ENCODE measurements around the gene EPO. TPM values are rescaled to one million over a fixed set of nuclear protein-coding genes. Genes with fewer than 3 reads are reported as not detected.
"Not testable (repeated sequence)": the region's sequence is repeated elsewhere in the genome, so short reads cannot be mapped to it uniquely, and the experiment has no call there.

The EPO gene
- total RNA-seq, 1 experiment from 2014 or later: not detected

DNA sequence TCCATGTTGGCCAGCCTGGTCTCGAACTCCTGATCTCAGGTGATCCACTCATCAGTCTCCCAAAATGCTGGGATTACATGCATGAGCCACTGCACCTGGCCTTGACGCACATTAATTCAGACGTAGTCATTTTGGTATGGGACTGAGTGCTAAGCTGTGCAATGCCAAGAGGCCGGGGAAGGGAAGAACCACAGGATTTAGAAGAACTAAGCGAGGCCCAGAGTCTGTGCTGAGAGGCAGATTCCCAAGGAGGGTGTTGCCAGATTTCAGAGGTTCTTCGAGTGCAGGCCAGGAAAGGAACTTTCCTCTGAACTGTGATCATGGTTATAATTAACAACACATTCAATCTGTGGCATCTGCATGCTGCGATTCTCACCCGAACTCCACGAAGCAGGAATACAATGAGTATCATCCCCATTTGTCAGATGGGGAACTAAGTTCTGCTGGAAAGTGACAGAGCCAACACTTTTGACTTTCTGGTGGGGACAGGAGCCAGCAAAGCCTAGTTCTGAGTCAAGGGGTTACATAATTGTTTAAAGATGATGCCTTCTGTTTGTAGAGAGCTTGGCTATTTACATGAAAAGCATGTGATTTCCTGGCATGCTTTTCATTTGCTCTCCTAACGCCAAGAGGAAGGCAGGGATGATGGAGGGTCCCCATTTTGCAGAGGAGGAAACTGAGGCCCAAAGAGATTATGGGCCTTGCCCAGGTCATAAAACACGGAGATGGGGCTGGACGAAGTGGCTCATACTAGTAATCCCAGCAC is 6.9 kb downstream of the EPO start:
- DNase-seq (ENCODE audit: low spot score): no peak
- in situ Hi-C loops (cut with HindIII; ENCODE audit: low sequenced_read_pairs): no loop called here

DNA sequence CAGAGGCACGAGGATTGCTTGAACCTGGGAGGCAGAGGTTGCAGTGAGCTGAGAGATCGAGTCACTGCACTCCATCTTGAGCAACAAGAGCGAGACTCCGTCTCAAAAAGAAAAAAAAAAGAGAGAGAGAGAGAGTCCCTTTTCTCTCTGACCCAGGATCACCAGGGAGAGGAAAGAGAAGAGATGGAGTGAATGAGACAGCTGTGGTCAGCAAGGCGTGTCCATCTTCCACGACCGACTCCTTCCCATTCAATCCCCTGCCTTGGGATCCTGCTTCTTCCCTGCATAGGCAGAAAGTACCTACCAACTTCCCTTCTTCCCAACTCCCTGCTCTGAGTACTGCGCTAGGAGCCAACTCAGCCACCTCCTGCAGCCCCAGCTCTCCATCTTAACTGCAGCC is 7.9 kb downstream of the EPO start:
- DNase-seq (ENCODE audit: low spot score): no peak
- in situ Hi-C loops (cut with HindIII; ENCODE audit: low sequenced_read_pairs): no loop called here

DNA sequence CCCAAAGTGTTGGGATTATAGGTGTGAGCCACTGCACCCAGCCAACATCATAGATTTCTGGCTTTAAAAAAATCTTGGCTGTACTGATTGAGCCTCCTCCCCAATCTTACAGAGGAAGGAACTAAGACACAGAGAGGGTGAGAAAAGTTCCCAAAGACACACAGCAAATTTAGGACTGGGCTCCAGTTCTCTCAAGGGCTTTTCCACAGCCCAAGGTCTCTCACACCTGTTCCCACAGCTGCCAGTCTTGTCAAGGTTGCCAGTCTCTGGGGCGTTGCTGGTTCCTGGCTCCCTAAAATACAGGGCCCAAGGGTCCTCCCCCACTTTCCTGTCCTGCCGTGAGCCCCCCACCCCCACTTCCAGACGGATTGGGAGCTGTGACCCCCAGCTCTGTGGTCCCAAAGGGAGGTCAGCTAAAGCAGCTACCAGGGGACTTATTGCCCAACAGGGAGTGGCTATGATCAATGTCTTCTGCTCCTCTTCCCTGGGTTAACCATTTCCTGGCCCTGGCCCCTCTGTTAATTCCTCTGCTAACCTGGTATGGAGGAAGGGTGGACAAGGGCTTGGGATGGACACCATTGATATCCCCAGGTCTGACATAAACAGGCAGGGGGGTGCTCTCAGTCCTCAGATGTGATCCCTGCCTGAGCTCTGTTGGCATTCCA is 10.0 kb downstream of the EPO start:
- in situ Hi-C loops (cut with HindIII; ENCODE audit: low sequenced_read_pairs): no loop called here
- DNase-seq (ENCODE audit: low spot score): no peak

DNA sequence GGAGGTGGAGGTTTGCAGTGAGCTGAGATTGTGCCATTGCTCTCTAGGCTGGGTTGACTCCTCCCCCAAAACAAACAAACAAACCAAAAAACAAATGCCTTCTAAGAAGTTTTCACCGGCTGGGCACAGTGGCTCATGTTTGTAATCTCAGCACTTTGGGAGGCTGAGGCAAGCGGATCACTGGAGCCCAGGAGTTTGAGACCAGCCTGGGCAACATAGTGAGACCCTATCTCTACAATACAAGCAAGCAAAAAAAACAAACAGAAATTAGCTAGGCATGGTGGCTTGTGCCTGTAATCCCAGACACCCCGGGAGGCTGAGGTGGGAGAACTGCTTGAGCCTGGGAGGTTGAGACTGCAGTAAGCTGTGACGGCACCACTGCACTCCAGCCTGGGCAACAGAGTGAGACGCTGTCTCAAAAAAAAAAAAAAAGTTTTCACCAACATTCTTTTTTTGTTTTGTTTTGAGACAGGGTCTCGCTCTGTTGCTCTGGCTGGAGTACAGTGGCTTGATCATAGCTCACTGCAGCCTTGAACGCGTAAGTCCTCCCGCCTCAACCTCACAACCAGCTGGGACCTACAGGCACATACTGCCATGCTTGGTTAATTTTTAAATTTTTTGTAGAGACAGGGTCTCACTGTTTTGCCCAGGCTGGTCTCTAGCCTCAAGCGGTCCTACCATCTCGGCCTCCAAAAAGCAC is 11.8 kb downstream of the EPO start:
- in situ Hi-C loops (cut with HindIII; ENCODE audit: low sequenced_read_pairs): no loop called here
- no peak for DNase-seq (ENCODE audit: low spot score)

DNA sequence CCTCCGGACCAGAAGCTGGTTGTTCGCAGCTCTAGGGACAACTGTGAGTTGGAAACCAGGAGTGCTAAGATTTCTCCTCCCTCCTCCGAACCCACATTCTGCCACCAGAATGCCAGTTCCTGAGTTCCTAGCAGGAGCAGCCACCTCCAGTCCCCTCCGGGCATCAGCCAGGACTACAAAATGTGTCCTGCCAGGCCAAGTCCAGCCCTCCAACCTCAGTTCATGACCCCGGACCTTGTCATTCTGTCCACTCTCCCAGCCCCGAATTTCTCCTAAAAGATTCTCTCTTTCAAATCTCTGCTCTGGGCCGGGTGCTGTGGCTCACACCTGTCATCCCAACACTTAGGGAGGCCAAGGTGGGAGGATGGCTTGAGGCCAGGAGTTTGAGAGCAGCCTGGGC is 15.5 kb downstream of the EPO start:
- no peak for DNase-seq (ENCODE audit: low spot score)
- in situ Hi-C loops (cut with HindIII; ENCODE audit: low sequenced_read_pairs): no loop called here

DNA sequence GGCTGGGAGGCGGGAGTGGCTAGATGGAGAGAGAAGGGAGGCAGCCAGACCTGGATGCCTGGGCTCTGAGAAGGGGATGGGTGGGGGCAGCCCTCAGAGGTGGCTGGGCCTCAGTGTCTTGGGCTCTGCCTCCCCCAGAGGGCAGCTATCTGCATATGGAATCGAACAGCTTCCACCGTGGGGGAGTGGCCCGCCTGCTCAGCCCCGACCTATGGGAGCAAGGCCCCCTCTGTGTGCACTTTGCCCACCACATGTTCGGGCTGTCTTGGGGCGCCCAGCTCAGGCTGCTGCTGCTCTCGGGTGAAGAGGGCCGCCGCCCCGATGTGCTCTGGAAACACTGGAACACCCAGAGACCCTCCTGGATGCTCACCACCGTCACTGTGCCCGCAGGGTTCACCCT is 16.4 kb downstream of the EPO start:
- no peak for DNase-seq (ENCODE audit: low spot score)
- in situ Hi-C loops (cut with HindIII; ENCODE audit: low sequenced_read_pairs): no loop called here

DNA sequence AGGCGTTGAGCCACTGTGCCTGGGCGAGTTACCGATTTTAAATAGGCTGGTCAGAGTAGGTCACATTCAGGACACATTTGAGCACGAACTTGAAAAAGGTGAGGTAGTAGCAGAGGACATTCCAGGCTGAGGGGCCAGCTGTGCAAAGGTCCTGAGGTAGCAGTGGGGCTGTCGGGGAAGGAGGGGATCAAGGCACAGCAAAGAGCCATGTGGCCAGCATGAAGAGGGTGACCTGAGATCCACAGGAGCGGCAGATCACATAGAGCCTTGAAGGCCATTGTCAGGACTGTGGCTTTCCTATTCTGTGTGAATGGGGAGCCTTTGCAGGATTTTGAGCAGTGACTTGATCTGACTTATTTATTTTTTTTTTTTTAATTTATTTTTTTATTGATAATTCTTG is 19.7 kb downstream of the EPO start:
- in situ Hi-C loops (cut with HindIII; ENCODE audit: low sequenced_read_pairs): no loop called here
- no peak for DNase-seq (ENCODE audit: low spot score)

DNA sequence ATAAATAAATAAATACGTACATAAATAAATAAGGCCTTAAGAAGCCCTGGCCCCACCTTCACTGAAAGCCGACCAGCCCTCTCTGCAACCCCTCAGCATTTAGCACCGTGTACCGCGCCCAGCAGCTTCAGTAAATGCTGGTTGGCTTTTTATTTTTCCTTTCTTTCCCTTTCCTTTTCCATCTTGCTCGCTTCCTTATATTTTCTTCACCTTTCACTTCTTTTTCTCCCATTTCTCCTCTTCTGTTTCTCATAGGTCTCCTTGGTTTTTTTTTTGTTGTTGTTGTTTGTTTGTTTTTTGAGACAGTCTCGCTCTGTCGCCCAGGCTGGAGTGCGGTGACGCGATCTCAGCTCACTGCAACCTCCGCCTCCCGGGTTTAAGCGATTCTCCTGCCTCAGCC is 24.3 kb downstream of the EPO start:
- in situ Hi-C loops (cut with HindIII; ENCODE audit: low sequenced_read_pairs): no loop called here
- no peak for DNase-seq (ENCODE audit: low spot score)

DNA sequence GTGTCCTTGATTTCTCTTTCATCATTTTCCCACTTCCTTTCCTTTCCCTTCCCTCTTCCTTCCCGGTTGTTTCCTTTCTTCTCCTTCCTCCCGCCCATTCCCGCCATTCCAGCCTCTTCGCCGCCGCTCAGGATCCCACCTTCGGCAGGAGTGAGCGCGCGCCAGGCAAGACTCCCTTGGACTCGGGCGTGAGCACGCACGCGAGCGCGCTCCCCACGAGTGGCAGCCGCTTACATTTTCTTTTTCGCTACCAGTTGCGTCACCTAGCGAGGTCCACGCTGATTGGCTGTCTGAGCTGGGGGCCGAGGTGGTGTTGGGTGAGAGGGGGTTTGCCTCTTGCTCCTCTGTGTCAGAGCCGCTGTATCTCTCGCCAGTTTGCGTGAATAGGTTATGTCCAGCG is 24.9 kb downstream of the EPO start:
- no peak for DNase-seq (ENCODE audit: low spot score)
- in situ Hi-C loops (cut with HindIII; ENCODE audit: low sequenced_read_pairs): no loop called here

DNA sequence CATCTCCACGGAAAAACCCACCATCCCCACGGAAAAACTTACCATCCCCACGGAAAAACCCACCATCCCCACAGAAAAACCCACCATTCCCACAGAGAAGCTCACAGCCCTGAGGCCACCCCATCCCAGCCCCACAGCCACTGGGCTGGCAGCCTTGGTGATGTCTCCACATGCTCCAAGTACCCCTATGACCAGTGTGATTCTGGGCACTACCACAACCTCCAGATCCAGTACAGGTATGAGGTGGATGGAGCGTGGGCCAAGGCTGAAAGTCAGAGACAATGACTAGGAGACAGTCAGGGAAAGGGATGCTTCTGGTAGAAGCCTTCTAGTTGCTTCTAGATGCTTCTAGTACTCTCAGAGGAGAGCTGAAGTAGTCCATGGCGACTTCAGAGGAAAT is 32.7 kb downstream of the EPO start:
- no peak for DNase-seq (ENCODE audit: low spot score)
- in situ Hi-C loops (cut with HindIII; ENCODE audit: low sequenced_read_pairs): no loop called here

DNA sequence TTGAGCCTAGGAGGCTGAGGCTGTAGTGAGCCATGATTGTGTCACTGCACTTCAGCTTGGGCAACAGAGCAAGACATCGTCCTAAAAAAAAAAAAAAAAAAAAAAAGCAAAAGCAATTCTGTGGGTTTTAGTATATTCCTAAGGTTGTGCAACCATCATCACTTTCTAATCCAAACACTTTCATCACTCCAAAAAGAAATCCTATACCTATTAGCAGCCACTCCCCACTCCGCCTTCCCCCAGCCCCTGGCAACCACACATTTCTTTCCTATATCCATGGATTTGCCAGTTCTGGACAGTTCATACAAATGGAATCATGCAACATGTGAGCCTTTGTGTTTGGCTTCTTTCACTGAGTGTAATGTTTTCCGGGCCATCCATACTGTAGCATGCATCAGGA is 33.5 kb downstream of the EPO start:
- DNase-seq (ENCODE audit: low spot score): no peak
- in situ Hi-C loops (cut with HindIII; ENCODE audit: low sequenced_read_pairs): no loop called here

DNA sequence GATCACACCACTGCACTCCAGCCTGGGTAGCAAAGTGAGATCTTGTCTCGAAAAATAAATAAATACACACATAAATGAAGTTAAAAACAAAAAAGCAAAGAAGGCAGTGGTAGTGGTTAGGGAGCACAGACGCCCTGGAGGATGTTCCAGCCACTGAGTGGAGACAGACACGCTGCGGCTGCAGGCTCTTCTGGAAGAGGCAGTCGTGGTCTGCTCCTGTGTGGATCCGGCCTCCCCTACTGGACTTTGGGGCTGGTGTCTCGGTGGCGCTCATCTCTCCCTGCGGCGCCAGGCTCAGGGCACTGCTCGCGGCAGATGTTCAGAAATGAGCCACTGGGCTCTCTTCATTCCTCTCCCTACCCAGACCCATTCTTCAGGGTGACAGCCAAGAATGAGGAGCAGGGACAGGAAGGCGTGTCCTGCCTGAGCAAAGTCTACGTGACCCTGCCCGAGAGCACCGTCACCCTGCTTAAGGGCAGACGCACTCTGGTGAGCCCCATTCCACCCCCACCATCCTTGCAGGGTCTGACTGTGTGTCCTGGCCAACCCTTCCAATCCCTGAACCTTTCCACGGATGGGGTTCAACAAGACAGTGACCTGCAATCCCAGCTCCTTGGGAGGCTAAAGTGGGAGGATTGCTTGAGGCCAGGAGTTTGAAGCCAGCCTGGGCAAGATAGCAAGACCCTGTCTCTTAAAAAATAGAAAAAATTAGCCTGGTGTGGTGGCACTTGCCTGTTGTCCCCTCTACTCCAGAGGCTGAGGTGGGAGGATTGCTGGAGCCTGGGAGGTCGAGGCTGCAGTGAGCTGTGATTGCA is 39.3 kb downstream of the EPO start:
- in situ Hi-C loops (cut with HindIII; ENCODE audit: low sequenced_read_pairs): no loop called here
- DNase-seq (ENCODE audit: low spot score): no peak

DNA sequence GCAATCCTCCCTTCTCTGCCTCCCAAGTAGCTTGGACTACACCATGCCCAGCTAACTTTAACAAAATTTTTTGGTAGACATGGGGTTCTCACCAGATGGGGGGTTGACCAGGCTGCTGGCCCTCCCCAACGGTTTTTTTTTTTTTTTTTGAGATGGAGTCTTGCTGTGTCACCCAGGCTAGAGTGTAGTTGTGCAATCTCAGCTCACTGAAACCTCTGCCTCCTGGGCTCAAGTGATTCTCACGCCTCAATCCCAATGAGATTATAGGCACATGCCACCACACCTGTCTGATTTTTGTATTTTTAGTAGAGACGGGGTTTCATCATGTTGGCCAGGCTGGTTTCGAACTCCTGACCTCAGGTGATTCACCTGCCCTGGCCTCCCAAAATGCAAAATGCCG is 42.6 kb downstream of the EPO start:
- DNase-seq (ENCODE audit: low spot score); in situ Hi-C loops (cut with HindIII; ENCODE audit: low sequenced_read_pairs): not testable (repeated sequence)

DNA sequence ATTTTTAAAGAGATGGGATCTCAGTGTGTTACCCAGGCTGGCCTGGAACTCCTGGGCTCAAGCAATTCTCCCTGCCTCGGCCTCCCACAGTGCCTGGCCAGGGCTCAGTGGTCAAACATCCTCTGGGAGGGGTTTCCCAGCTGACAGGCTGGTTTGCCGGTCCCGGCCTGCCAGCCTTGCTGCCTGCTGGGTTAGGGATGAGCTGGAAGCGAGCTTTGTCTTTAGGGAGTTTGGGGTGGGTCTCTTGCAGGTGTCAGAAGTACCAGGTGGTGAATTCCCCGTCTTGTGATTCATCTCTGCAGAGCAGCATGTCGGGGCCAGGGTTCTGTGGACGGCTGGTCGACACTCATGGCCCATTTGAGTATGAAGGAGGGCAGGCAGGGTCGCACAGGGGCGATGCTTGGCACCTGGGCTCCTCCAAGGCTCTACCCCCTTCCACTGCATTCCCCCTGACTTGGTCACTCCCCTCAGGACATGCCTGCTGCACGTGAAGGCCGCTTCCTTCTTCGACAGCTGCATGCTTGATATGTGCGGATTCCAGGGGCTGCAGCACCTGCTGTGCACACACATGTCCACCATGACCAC is 43.4 kb downstream of the EPO start:
- in situ Hi-C loops (cut with HindIII; ENCODE audit: low sequenced_read_pairs): no loop called here

DNA sequence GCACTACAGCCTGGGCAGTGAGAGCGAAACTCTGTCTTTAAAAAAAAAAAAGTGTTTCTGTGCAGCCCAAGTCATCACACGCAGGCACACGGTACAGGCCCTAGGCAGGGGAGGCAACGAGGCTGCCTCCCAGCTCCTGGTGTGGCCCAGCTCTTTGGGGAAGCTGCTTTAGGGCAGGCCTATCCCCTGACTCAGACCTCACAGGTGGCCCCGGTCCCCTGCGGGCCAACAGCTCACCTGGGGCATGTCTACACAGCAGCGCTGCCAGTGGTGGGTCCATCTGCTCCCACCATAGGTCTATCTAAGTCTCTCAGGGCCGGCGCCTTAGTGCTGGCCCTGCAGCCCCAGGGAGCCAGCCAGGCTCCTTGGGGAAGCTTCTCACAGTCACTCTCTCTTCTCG is 44.6 kb downstream of the EPO start:
- in situ Hi-C loops (cut with HindIII; ENCODE audit: low sequenced_read_pairs): no loop called here
- no peak for DNase-seq (ENCODE audit: low spot score)

More for the DNA sequence above, 43.4 kb downstream of the EPO start:
- DNase-seq (ENCODE audit: low spot score): no peak

DNA sequence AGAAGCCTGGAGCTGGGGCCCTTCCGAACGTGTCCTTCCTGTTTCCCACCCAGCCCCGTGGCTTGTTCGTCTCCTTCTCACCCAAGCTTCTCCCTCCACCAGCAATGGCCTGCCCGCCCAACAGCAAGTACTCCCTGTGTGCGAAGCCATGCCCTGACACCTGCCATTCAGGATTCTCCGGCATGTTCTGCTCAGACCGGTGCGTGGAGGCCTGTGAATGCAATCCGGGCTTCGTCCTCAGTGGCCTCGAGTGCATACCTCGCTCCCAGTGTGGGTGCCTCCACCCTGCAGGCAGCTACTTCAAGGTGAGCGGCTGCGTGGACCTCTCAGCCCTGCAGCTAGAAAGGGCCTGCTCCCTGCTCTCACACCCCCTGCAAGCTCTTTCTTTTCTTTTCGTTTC is 45.0 kb downstream of the EPO start:
- no peak for DNase-seq (ENCODE audit: low spot score)
- in situ Hi-C loops (cut with HindIII; ENCODE audit: low sequenced_read_pairs): no loop called here

DNA sequence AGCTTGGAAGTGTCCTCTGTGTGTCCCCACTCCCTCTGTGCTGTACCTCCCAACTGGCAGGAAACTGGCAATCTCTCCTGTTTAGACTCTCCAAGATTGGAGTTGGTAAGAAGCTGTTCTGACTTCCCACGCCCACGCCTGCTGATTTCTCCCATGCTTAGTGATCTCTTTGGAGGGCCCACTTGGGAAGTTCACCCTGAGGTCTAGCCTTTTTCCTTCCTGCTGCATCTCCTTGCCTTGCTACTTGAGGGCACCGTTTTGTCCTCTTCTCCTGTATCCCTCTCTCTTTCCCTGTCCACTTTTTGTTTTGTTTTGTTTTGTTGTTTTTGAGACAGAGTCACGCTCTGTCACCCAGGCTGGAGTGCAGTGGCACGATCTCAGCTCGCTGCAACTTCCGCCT is 48.5 kb downstream of the EPO start:
- in situ Hi-C loops (cut with HindIII; ENCODE audit: low sequenced_read_pairs): no loop called here
- no peak for DNase-seq (ENCODE audit: low spot score)

Data from G401 (cell line).